C1 segment of cervical spinal cord (tissue), 14 donors: ENCODE measurements around the gene LPCAT2.
"Not testable (repeated sequence)": the region's sequence is repeated elsewhere in the genome, so short reads cannot be mapped to it uniquely, and the experiment has no call there.

Experiments
- DNase-seq, 14 donors: peaks; one replicate each; lab custom pipeline; 2025; lab: John Stamatoyannopoulos, UW

LPCAT2 gene

DNA sequence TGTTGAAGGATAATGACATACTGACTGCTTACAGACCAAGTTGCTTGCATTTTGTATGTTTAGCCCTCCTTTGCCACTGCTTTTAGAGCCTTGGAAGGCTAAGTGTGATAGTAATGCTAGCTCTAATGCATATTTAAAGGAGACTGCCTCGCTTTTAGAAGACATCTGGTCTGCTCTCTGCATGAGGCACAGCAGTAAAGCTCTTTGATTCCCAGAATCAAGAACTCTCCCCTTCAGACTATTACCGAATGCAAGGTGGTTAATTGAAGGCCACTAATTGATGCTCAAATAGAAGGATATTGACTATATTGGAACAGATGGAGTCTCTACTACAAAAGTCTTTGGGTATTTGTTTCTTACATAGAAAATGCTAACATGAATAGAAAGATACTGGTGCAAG lies 76.8 kb downstream of the LPCAT2 start:
- DNase-seq, result no peak

DNA sequence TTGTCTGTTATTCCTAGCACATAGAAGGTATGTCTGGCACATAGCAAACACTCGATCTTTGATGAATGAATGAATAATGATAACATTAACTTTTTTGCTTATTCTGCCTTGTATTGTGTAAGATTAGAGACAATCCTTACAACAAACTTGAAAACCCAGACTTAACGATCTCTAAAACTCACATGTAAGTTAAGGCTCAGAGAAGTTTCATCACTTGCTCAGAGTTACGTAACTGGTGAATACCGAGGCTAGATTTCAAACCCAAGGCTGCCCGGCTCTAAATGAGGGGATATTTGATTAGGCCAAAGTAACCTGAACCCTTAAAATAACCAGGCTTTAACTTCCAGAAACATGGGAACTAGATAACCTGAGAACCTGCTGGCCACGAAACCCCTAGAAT lies 79.9 kb downstream of the LPCAT2 start:
- no peak for DNase-seq

DNA sequence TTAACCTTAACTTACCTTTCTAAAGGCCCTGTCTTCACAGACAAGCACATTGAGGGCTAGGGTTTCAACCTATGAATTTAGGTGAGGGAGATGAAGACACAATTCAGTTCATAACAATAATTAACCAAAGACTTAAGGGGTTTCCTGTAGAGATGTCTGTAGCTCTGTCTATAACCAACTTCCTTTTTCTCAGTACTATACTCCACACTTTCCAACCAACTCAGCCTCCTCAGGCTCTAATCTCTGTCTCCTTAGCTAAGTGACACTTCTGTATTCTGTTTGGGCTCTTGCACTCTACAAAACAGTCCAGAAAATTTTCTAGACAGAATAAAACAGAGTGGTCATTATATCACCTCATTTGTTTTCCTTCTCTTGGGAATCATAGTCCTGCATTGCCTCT lies 83.4 kb downstream of the LPCAT2 start:
- no peak for DNase-seq

DNA sequence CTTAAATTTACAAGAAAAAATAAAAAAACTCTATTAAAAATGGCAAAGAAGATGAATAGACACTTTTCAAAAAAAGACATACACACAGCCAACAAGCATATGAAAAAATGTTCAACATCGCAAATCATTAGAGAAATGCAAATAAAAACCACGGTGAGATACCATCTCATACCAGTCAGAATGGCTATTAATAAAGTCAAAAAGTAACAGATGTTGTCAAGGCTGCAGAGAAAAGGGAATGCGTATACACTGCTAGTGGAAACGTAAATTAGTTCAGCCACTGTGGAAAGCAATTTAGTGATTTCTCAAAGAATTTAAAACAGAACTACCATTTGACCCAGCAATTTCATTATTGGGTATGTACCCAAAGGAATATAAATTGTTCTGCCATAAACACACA lies 89.1 kb downstream of the LPCAT2 start:
- no peak for DNase-seq

DNA sequence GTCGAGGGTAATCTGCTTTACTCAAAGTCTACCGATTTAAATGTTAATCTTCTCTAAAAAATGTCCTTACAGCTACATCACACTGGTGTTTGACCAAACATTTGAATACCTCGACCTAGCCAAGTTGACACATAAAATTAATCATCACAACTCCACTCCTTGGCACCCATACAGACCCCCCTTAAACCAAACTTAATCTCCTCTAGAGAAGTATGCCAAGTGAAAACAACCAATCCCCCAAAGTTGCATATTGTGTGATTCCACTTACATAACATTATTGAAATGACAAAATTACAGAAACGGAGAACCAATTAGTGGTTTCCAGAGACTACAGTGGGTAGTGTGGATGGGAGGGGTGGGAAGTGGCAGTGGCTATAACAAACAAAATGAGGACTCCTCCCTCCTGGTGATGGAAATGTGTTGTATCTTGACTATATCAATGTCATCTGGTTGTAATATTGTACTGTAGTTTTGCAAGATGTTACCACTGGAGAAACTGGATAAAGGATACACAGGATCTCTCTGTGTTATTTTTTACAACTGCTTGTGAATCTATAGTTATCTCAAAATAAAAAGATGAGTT lies 97.0 kb downstream of the LPCAT2 start:
- no peak for DNase-seq

DNA sequence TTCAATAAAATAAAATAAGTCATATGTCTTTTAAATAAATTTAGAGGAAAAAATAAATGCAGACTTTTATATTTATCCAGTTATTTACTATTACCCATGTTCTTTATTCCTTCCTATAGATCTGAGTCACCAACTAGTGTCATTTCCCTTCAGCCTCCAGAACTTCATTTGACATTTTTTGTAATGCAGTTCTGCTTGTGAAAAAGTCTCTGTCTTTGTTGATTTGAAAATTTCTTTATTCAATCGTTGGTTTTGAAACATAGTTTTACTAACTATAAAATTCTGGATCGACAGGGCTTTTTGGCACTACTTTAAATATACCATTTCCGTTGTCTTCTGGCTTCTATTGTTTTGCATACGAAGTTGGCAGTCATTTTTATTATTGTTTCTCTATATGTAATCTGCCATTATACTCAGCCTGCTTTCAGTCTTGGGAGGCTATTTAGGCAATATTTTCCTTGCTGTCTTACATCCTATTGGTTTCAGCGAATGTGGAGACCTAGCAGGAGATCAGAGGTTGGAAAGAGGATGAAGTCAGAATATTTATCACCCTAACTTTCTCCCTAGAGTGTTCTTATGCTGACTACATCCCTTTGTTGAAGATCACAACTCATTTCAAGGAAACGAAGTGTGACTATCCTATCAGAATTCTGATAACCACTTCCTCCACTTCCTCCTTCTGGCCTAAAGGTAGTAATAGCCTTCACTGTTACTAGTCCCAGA lies 104.9 kb downstream of the LPCAT2 start:
- no peak for DNase-seq

DNA sequence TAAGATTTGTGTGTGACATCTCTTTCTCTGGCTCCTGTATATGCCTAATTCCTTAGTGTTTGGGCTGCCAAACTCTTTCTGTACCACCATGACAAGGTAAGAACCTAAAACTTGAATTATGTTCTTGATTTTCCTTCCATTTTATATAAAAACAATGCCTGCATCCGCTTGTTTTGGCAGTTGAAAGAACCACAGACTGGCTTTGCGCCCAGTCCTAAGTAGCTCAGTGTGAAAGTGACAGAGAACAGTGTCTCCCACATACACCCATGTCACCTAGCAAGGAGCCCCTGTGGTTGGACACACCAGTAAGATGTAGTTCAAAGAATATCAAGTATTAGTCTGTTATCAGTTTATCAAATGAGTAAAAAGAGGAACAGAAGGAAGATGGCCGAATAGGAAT lies 106.2 kb downstream of the LPCAT2 start:
- DNase-seq, result no peak

DNA sequence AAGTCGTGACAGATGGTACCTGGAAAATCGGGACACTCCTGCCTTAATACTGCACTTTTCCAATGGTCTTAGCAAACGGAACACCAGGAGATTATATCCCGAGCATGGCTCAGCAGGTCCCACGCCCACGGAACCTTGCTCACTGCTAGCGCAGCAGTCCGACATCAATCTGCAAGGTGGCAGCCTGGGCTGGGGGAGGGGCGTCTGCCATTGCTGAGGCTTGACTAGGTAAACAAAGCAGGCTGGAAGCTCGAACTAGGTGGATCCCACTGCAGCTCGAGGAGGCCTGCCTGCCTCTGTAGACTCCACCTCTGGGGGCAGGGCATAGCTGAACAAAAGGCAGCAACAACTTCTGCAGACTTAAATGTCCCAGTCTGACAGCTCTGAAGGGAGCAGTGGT lies 106.8 kb downstream of the LPCAT2 start:
- not testable (repeated sequence) for DNase-seq

DNA sequence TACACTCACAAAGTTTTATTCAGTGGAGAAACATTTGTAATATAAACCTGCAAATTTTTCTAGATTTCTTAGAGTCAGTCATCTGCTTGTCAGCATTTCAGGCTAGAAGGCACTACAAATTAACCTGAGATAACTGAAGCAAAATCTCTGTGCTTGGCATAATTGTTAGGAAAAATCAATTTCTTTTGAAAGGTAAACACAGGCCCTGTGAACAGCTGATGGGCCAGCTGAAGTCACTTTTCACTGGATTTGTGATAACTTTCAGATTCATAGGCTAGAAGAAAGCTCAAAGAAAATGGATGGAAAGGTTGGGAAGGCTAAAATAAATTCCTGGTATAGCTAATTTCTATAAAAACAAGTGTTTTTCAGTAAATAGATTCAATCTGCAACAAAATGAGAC lies 112.9 kb downstream of the LPCAT2 start:
- no peak for DNase-seq

DNA sequence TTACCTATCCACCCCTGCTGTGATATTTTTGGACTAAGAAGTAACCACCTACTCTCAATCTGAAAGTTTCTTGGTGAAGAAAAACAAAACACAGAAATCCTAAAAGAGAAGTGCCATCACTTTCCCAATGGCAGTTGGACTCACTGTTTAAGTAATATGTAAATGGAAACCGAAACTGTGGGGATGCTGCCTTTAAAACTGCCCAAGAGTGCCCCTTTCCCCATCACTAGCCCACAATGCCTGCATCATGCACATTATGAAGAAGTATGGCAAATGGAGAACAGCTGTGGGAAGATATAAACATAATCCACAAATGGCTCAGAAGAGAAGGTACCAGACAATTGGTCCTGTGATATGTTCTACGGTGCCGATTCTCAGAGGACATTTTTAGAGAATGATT lies 113.4 kb downstream of the LPCAT2 start:
- DNase-seq, result no peak

DNA sequence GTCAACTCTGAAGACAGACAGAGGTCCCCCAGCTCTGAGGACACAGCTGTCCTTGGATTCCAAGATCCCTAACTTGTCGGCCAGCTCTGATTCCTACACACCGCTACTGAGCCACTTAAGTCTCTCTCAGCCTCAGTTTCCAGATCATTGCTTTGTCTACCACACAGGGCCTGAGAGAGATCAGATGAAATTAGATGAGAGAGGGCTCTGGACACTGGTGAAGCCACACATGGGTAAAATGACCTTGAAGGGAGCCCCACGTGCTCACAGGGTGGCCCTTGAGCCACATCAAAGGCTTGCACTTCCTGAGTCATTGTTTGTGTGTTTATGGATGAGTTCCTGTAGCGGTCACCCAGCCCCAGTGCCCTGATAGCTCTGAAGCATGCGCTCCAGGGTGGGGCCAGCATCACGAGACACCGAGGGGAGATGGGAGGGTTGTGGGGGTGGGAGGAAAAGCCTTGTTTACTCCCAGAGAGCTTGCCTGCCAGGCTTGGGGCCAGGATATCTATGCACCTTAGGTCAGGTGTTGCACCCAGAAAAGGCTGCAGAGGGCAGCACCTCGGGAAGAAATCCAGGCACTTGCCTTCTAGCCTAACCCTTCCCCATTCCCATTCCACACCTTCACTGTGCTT lies 114.2 kb downstream of the LPCAT2 start:
- no peak for DNase-seq

DNA sequence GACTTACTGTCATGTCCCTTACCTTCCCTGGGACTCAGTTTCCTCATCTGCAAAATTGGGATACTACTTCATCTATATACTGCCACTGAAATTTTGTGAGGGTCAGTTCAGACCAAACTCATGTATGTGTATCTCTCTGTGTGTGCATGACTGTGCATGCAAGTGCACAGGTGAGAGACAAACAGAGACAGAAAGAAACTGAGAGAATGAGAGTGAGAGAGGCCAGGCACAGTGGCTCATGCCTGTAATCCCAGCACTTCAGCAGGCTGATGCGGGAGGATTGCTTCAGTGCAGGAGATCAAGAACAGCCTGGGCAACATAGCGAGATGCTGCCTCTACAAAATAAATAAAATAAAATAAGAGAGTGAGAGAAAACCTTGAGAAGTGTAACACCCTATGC lies 114.8 kb downstream of the LPCAT2 start:
- DNase-seq, result no peak

DNA sequence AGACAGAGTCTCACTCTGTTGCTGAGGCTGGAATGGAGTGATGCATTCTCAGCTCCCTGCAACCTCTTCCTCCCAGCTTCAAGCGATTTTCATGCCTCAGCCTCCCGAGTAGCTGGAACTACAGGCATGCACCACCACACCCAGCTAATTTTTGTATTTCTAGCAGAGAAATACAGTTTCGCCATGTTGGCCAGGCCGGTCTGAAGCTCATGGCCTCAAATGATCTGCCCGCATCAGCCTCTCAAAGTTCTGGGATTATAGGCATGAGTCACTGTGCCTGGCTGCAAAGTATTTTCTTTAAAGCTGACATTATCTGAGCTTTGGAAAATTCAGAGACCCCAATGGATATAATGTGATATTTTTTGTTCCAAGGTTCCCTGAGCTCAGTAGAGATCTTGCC lies 115.8 kb downstream of the LPCAT2 start:
- DNase-seq, result no peak

DNA sequence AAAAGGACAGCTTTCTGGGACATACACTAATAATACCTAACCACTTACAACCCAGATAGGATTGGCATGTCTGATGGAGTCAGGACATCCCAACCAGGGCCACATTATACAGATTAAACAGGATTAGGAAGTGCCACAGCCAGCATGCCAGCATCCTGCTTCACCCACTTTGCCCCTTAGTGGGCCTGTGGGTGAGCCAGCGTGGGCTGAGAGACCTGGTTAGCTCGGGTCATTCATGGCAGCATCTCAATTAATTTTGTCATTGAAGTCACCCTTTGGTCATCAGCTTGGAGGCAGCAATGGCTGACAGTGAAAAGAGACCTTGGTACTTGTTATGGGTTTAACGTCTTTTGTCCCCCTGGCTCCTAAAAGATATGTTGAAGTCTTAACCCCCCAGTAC lies 117.0 kb downstream of the LPCAT2 start:
- no peak for DNase-seq

DNA sequence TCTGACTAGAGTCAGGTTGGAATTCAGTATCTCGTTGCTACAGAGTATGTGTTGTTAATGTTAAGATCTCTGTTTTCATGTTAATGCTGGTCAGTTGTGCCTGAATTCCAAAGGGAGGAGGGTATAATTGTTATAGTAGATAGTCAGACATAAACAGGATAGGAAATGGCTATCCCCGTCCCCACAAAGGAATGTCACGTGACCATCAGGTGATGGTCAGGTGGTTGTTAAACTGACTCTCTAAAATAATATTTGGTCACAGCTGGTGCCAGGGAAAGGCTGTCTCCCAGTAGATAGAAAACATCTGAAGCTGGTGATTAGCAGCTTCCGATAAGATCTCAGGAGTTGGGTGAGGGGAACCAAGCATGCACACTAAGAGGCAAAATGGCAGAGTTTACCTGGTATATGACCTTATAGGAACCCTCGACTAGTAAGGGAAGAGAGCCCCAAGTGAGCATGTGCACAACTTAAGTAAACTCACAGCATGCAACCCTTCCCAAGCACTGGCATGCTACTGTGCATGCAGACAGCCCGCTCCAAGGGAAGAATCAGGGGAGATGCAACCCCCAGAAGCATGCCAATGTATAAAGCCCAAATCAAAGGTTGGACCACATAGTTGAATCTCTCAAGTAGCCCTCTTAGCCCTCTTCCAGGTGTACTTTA lies 119.6 kb downstream of the LPCAT2 start:
- DNase-seq, result no peak

DNA sequence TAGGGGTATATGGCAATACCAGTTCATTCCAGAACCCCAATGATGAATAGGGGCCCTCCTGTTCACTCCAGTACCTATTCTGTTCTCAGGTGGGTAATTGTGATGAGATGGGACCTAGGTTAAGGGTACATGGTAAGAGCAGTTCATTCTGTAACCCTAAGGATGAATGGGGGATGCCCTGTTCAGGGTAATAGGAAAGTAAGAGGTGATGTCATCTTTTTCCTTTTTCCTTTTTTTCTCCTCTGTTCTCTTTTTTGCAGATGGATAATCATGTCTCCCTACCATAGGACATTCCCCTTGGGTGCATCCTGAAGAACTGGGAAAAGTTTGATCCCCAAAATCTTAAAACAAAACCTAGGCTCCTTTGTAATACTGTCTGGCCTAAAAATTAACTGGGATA lies 121.9 kb downstream of the LPCAT2 start:
- no peak for DNase-seq

DNA sequence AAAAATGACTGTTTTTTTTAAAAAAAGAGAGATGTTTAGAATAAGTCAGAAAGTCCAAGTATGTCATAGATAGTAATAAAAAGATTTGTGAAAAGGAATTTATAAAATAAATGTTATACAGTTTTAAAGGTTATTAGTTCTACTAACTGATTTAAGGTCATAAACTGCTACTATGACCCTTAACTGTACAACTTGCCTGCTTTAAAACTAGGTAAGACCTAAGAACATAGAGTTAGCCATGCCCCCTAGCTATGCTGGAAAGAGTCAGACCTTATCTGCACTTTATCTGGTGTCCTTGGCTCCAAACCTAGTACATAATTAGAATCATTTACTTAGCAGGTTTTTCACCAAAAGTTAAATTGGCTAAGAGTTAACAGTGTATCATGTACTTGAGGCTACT lies 123.4 kb downstream of the LPCAT2 start:
- no peak for DNase-seq

DNA sequence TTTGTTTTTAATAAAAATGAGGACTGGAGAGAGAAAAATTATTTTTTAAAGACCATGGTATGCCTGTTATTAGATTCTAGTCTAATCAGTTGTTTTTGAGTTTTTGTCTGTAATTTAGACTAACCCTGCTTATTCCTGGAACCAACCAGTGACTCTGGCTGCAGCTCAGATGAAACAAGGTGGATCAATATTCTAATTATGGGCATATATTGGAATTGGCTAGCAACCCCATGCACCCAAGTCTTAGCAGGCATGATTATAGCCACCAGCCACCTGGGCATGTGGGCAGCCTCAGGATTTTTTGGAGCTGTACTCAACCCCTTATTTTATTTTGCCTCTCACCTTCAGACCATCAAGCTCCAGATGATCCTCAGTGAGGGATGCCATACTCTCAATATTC lies 125.3 kb downstream of the LPCAT2 start:
- DNase-seq, result no peak
